GM19193 (cell line): ENCODE measurements around the gene CDK7.
A peak's percentile ranks its signal among the peaks of the same experiment; 100 is the strongest.

Experiments used
- POLR2A ChIP-seq: IDR thresholded peaks from 4 replicates; pipeline ENCODE4 v1.6.1; 2011; ENCODE audit not compliant: insufficient read depth, insufficient read length; ENCODE audit errors: extremely low read depth

Gene CDK7

GRCh38 chr5:69234457-69235268 lies at the start of gene CDK7:
Gene CDK7 (plus strand): TSS chr5:69234886. CDS start chr5:69234976, 90 bp downstream.
- TF ChIP-seq POLR2A = peak; percentile 82

GRCh38 chr5:69187342-69187741 lies 47.3 kb upstream of the CDK7 start:
- no peak for TF ChIP-seq POLR2A

GRCh38 chr5:69188811-69189161 lies 45.9 kb upstream of the CDK7 start:
- no peak for TF ChIP-seq POLR2A

GRCh38 chr5:69189162-69190086 lies 45.3 kb upstream of the CDK7 start, which contains the start of gene CENPH:
Gene CENPH (plus strand): TSS chr5:69189583. CDS start chr5:69189635, 52 bp downstream.
- peak; percentile 78 for TF ChIP-seq POLR2A

GRCh38 chr5:69202497-69202896 lies 32.2 kb upstream of the CDK7 start:
- TF ChIP-seq POLR2A = no peak

- TF ChIP-seq POLR2A = no peak
These were observed 28.0 kb upstream of the CDK7 start for GRCh38 chr5:69206528-69207190.

GRCh38 chr5:69209602-69210001 lies 25.1 kb upstream of the CDK7 start:
- TF ChIP-seq POLR2A = no peak

- no peak for TF ChIP-seq POLR2A
These were observed 23.5 kb upstream of the CDK7 start for GRCh38 chr5:69211200-69211599.

- TF ChIP-seq POLR2A = no peak
These were observed 22.7 kb upstream of the CDK7 start for GRCh38 chr5:69212022-69212421.

GRCh38 chr5:69213513-69214215 lies 21.0 kb upstream of the CDK7 start:
- TF ChIP-seq POLR2A = no peak

- no peak for TF ChIP-seq POLR2A
These were observed 17.6 kb upstream of the CDK7 start for GRCh38 chr5:69217151-69217511.

GRCh38 chr5:69217548-69218526 lies 16.8 kb upstream of the CDK7 start:
- peak; percentile 86 for TF ChIP-seq POLR2A

GRCh38 chr5:69219939-69220338 lies 14.7 kb upstream of the CDK7 start:
- TF ChIP-seq POLR2A = no peak
